GM18858 (cell line): ENCODE data around the gene XRCC4.
A peak's percentile ranks its signal among the peaks of the same experiment; 100 is the strongest.

Experiments
- ATAC-seq: cut with Tn5 transposase; IDR thresholded peaks from one replicate; pipeline ENCODE4 v1.9.1; 2021; ENCODE audit not compliant: unreplicated experiment

XRCC4 gene

DNA sequence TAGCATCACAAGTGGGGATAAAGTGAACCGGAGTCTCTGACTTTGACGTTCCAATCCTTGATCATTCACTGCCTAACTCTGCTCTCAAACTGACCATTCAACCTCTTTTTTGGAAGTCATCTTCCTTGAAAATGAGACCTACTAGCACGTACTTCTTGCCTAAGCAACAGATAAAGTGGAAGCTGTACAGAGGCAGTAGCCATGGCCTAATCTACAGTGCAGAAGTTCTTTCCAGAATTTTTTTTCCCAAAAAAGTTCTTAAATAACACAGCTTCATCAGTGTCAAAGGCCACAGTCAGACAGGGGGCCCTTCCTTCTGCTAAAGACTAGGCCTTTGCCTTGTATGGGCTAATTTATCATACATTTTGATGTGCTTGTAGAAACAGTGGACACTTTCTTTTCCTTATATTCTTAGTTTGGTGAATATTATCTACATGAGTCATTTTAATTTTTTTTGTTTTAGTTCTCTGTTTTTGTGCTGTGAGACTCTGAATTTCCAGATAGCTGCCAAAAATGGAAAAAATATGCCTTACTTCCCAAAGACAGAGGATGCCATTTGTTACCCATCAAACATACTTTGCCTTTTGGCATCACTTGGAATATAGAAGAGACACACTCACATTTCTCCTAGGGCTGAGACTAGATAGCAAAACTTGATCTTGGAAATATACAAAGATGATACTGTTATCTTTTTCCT, 297.9 kb downstream of the XRCC4 start:
- ATAC-seq = no peak

DNA sequence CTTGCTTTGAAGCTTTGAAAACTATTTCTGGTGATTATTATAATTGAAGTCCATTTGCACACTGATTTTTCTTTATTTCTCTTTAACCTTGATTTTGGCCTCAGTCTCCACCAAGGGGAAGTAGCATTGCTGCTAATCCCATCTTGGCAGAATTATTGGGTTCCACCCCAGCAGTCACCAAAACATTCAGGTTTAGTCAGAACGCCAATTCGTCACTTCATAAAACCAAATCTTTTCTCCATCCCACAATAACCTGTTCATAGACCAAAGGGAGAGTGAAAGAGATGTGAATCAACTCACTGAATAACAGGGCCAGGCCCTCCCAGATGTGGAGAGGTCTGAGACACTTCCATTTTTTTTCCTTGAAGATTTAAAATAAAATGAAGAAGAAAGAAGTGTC, 299.1 kb downstream of the XRCC4 start:
- no peak for ATAC-seq

DNA sequence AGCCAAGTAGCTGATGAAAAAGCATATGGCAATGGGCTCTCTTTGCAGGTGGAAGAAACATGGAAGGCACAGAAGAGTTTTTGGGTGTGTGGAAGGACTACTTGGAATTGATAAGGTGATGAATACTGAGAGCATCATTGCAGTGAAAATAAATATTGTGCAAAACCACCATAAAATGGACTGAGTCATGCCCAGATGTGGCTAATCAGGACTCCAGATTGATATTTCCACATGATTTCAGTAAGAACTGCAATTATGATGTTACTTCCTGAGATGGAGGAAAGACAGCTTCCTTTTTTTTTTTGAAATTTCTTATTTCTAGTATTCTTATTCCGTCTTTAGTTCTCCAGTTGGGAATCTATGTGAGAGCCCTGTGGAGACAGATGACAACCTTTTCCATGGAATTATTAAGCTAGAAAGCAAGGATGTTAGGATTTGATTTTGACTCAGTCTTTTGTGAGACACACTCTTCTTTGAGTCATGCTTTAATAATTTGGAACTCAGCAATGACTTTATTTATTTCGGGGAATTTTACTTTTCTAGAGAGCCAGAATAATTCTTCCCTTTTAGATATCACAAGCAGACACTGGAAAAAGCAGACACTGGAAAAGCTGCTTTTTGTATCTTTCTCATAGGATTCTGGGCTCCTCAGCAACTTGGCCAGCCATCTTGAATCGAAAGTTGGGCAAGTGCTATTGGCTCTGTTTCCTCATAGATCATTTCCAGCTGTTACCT, 300.0 kb downstream of the XRCC4 start:
- no peak for ATAC-seq

DNA sequence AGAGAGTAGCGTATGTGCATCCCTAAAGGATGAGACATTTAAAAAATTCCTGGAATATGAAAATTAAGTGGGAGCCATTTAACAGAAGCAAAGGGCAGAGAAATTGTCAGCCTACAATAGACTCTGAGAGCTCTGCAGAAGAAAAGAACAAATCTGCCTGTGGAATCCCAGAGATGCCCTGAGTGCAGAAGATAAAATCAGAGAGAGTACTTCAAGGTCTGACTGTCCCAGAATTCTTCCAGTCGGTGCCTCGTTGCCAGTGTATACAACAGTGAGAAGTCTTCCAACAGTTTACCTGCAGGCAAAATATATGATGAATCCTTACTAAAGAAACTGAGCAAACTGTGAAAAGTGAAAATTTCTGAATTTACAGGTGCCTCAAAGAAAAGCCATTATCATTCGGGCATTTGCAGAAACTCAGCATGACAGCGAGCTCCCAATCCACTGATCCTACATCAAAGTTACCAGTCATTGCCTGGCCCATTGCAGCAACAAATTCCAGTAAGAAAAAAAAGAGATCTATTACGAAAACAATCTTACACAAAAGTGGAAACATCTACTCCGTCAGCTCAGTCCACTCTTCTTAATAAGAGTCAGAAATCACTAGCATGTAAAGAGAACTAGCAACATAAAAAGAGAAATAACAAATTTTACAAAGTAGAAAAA, 301.4 kb downstream of the XRCC4 start:
- no peak for ATAC-seq

DNA sequence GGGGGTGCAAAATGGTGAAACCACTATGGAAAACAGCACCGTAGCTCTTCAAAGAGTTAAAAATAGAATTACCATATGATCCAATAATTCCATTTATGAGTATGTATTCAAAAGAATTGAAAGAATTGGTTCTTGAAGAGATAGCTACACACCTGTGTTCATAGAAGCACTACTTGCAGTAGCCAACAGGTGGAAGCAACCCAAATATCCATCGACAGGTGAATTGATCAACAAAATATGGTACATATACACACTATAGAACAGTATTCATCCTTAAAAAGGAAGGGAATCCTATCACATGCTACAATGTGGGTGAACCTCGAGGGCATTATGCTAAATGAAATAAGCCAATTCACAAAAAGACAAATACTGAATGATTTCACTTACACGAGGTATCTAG, 308.5 kb downstream of the XRCC4 start:
- ATAC-seq = no peak

DNA sequence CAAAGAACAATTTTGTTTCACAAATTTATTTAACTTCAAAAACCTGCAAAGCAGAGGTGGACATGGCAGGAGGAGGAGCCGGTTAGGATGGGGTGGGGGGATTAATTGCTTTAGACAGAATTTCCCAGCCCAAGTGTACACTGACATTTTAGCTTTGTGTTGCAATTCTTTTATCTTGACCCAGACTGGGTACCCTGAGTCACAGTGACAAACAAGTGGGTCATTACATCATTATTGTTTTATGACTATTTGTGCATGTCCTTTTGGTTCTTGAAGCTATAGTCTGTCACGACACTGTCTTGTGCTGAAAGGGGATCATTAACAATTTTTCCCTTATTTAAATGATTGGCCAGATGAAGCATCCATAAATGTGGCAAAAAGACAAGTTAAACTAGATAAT, 309.7 kb downstream of the XRCC4 start:
- ATAC-seq = no peak

DNA sequence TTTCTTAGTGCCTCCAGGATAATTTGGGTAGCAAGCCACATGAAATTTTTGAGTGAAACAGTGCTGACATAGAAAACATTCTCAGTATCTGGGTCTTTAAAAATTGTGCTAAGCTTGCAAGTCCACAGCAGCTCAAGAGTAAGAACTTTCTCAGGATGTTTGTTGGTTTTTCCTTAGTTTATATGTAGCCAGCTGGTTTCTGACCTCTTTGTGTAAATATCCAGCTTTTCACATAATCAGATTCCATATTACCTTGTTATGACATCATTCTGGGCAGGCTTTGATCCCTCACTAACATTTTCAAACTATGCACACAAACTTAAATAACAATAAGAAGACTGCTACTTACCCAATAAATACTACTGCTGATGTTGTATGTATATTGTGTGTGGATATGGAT, 311.3 kb downstream of the XRCC4 start:
- ATAC-seq = no peak

DNA sequence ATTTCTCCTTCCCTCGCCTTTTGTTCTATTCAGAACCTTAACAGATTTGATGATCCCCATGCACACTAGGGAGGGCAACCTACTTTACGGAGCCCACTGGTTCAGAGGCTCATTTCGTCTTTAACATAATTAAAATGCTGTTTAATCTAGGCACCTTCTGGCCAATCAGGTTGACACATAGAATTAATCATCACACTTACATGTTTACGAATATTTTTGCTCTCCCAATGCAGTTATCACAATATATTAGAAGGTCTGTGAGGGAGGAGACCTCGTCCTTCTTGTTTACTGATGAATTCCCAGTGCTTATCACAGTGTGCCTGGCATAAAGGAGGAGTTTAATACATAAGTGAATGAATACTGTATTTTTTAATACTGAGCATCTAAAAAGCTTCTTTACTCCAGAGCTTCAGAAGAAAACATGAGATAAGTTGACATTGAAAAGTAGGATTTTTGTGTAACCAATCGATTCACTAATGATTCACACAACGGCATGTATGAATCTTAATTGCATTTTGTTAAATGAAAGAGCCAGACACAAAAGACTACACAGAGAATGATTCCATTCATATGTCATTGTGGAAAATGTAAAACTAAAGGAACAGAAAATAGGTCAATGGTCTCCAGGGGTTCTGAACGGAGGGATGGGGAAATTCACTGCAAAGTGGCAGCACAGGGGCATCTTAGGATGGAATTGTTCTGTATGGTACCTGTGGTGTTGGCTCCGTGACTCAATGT, 315.6 kb downstream of the XRCC4 start:
- no peak for ATAC-seq

DNA sequence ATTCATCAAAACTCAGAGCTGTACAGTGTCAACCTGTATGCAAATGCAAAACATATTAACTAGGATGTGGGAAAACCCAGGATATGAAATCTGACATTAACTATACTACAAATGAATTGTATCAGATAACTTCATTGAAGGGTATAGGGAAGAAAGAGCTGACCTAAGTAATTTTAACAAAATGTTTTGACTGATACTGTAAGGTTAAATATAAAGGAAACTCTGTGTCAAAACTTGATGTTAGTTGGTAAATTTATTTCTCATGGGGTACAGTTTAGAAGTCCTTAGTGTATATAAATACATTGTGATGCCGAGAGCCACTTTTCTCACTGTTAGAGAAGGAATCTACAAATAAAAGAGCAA, 316.1 kb downstream of the XRCC4 start:
- ATAC-seq = no peak

DNA sequence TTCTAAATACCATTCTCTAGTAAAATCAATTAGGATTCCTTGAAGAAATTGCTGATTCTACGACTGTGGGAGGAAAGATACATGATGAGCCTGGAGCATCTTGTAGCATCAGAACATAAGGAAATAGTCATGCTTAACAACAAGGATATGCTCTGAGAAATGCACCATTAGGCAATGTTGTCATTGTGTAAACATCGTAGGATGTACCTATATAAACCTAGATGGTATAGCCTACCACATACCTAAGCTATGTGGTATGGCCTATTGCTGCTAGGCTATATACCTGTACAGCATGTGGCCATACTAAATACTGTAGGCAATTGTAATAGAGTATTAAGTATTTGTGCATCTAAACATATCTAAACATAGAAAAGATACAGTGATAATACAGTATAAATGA, 316.8 kb downstream of the XRCC4 start:
- no peak for ATAC-seq

DNA sequence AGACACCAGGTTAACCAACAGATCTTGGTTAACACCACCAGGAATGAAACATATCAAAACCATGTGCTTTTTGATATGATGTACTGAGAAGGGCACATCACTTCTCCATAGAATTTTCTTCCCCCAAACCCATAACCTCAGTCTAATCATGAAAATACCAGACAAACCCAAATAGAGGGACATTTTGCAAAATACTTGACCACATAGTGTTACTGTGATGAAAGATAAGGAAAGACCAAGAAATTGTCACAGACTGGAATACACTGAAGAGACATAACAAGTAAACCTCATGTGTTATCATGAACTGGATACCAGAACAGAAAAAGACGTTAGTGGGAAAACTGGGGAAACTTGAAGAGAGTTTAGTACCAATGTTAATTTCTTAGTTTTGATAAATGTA, 319.3 kb downstream of the XRCC4 start:
- ATAC-seq = no peak

DNA sequence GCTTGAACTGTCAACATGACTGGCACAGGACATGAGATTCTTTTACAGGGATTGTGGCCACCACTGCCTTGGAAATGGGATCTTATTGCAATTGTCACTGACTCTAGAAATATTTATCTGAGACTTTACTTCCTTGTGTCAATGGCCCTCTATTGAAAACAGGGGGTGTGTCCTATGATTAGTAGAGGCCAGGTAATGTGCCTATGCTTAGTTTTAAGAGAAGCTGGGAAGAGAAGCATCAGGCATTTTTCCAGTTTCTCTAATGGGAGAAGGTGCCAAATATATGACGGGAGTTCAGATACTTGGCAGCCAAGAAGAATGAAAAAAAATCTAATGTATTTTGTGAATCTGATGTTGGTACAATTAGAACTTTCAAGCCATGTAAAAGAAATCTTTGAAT, 320.3 kb downstream of the XRCC4 start:
- ATAC-seq = no peak

DNA sequence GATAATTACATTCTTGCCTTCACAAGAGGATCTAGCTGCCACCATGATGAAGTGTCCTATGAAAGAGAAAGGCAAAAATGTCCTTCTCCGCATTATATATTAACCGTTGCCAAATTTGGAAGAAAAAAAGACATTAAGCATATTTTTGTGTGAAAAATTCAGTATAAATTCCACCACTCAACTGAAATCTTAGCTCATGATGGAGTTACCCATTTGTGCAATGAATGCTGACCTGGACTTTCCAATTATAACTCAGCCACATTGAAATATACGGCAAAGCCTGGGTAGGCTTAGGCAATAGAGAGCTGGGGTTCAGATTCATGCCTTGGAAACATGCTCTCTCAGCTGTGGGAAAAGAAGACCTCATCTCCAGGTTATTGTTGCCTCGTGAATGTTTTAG, 322.9 kb downstream of the XRCC4 start:
- no peak for ATAC-seq

DNA sequence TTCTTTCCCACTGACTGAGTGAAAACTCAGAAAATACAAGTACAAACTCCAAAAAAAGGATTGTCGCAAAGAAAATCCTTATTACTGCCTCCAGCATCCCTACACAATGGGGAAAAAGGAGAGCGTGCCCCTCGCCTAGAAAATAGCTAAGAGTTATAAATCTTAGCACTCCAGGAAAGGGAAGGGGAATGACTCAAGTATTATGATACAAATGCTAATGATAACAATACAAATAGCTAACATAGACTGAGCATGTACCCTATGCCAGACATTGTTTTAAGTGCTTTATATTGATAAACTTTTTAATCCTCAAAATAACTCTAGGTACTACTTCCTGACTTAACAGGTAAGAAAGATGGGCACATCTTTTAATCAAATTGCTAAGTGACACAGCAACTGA, 323.4 kb downstream of the XRCC4 start:
- no peak for ATAC-seq

DNA sequence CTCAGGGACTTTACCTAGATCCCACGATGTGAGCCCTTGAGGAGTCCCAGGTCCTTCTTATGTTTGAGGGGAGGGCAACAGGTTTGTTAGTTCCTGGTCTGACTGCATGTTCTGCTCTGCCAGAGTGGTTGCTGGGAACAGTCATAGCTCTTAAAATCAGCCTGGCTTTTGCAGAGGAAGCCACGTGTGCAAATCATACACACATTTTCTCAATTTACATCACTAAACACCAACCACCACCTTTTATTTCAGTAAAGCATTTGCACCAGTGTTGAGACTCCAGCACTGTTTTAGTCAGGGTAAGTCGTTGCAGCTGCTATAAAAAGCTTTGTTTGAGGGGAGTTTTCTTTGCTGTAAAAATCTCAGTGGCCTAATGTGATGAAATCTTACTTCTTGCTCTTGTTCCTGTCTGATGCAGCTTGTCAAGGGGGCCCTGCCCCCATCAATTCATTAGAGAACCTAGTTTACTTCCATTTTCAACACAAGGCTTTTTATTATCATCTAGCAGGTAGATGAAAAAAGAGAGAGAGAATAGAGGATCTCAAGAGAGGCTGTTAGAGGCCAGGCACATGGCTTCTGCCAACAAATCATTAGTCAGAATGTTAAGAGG, 323.9 kb downstream of the XRCC4 start:
- ATAC-seq = peak; percentile 59

DNA sequence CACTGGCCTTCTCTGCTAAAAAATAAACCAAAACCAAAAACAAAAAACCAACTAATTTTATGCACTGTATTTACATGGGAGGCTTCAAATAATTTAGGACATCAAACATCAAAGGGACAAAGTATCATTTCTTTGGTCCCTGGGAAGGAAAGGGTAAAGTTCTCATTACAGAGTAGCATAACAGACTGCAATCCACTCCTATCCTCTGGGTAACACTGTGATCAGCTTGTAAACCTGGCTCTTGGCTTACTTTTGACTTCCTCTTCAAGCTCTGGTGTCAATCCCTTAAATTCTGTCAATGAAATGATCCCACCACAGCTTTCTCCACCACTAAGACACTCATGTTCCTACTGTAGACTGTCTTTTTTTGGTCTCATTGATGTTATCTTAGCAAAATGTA, 324.4 kb downstream of the XRCC4 start:
- no peak for ATAC-seq
